H1 (cell line): ENCODE measurements around the gene CCL5. TPM values are rescaled to one million over a fixed set of nuclear protein-coding genes. Genes with fewer than 3 reads are reported as not detected.

Source experiments
- CTCF ChIA-PET: fragments of 300-600 bp; sonication (Branson Sonifier 250); formaldehyde crosslinking; loops from one replicate; lab custom pipeline; 2021; ENCODE audit not compliant: partially characterized antibody; lab: Charles Lee
- POLR2A ChIA-PET: fragments of 300-600 bp; sonication (Branson Sonifier 250); formaldehyde crosslinking; loops from one replicate; lab custom pipeline; 2021; ENCODE audit warnings: inconsistent platforms; ENCODE audit not compliant: partially characterized antibody; lab: Charles Lee
- DNase-seq, 2 experiments: peaks; one replicate each; pipeline versions ENCODE4 v3.0.0 to v3.0.0-alpha.2; 2010 to 2022; ENCODE audit warnings: low spot score in 2 of 2, low read depth in 1 of 2, mixed read lengths in 1 of 2
- FAIRE-seq: peaks from 2 replicates; lab custom pipeline; 2011; peaks lifted over from hg19 to GRCh38; lab: Jason Lieb, UNC
- H2AFZ ChIP-seq: 2 replicates; pipeline ENCODE4 v1.8.1; 2012; ENCODE audit warnings: low read length, inconsistent platforms
- H2AK5ac ChIP-seq: 2 replicates; pipeline ENCODE4 v1.6.1; 2013; ENCODE audit warnings: low read depth, low read length
- H2BK120ac ChIP-seq: replicated peaks from 2 replicates; pipeline ENCODE3; 2013; ENCODE audit warnings: low read depth, low read length, inconsistent platforms
- H2BK12ac ChIP-seq: 2 replicates; pipeline ENCODE4 v1.6.1; 2013; ENCODE audit warnings: low read depth, low read length
- H2BK15ac ChIP-seq: 2 replicates; pipeline ENCODE4 v1.6.1; 2013; ENCODE audit warnings: low read length
- H2BK20ac ChIP-seq: 2 replicates; pipeline ENCODE4 v1.6.1; 2013; ENCODE audit warnings: low read length
- H2BK5ac ChIP-seq: 2 replicates; pipeline ENCODE4 v1.6.1; 2013; ENCODE audit warnings: low read depth, low read length
- H3K14ac ChIP-seq: 2 replicates; pipeline ENCODE4 v1.6.1; 2013; ENCODE audit warnings: inconsistent platforms; ENCODE audit not compliant: insufficient read length
- H3K18ac ChIP-seq: 2 replicates; pipeline ENCODE4 v1.6.1; 2013; ENCODE audit warnings: low read length; ENCODE audit errors: extremely low read depth
- H3K23ac ChIP-seq: 2 replicates; pipeline ENCODE4 v1.6.1; 2013; ENCODE audit warnings: inconsistent platforms; ENCODE audit not compliant: insufficient read length
- H3K23me2 ChIP-seq: 2 replicates; pipeline ENCODE4 v1.6.1; 2013; ENCODE audit warnings: low read depth, low read length
- H3K27ac ChIP-seq: 2 replicates; pipeline ENCODE4 v1.6.1; 2011; ENCODE audit warnings: low read depth, low read length, inconsistent platforms
- H3K27me3 ChIP-seq, 4 experiments: replicated peaks in 1 of 4; 1 replicate in 1 of 4; 2 replicates in 3 of 4; pipeline versions ENCODE4 v1.6.1 to v1.8.1; 2011 to 2013; ENCODE audit warnings: low read length in 3 of 4, mild to moderate bottlenecking in 3 of 4, inconsistent platforms in 2 of 4, mixed read lengths in 2 of 4, moderate library complexity in 1 of 4; ENCODE audit not compliant: control insufficient read depth in 3 of 4, insufficient read depth in 3 of 4; ENCODE audit errors: extremely low read depth in 1 of 4
- H3K36me3 ChIP-seq, 4 experiments: 2 replicates each; pipeline versions ENCODE4 v1.6.1 to v1.8.1; 2011 to 2013; ENCODE audit warnings: mild to moderate bottlenecking in 4 of 4, low read length in 3 of 4, moderate library complexity in 2 of 4, control low read depth in 1 of 4, inconsistent platforms in 1 of 4; ENCODE audit not compliant: insufficient read depth in 4 of 4, control insufficient read depth in 2 of 4
- H3K4ac ChIP-seq: replicated peaks from 2 replicates; pipeline ENCODE3; 2013; ENCODE audit warnings: low read length, low read depth, mixed read lengths, inconsistent platforms; ENCODE audit not compliant: insufficient read length
- H3K4me1 ChIP-seq, 4 experiments: replicated peaks in 1 of 4; 1 replicate in 1 of 4; 2 replicates in 3 of 4; pipeline versions ENCODE4 v1.6.1 to v1.8.1; 2011 to 2013; ENCODE audit warnings: low read length in 3 of 4, inconsistent platforms in 2 of 4, mixed read lengths in 1 of 4; ENCODE audit not compliant: insufficient read depth in 4 of 4, control insufficient read depth in 3 of 4
- H3K4me2 ChIP-seq, 2 experiments: 2 replicates each; pipeline versions ENCODE4 v1.6.1 to v1.8.1; 2011 to 2013; ENCODE audit warnings: low read depth in 2 of 2, low read length in 2 of 2, control low read depth in 1 of 2, inconsistent platforms in 1 of 2, mild to moderate bottlenecking in 1 of 2; ENCODE audit not compliant: insufficient read depth in 1 of 2
- H3K4me3 ChIP-seq, 4 experiments: fragments of 200-600, 300-600 bp in 1 of 4; sonication (generic), shearing (Covaris generic), sonication (Bioruptor Twin) in 1 of 4; 2 replicates each; pipeline versions ENCODE4 v1.5.1 to v1.8.1; 2011 to 2016; ENCODE audit warnings: low read length in 4 of 4, low read depth in 3 of 4, control low read depth in 2 of 4, inconsistent platforms in 2 of 4, mild to moderate bottlenecking in 2 of 4, mixed read lengths in 1 of 4, moderate library complexity in 1 of 4; ENCODE audit not compliant: insufficient read depth in 2 of 4; ENCODE audit errors: extremely low read depth in 1 of 4
- H3K56ac ChIP-seq: replicated peaks from 2 replicates; pipeline ENCODE3; 2013; ENCODE audit warnings: low read depth, mild to moderate bottlenecking, mixed read lengths, low read length, inconsistent platforms; ENCODE audit not compliant: insufficient read length
- H3K79me1 ChIP-seq: 2 replicates; pipeline ENCODE4 v1.6.1; 2013; ENCODE audit warnings: low read depth, low read length, control low read depth
- H3K79me2 ChIP-seq, 2 experiments: 2 replicates each; pipeline versions ENCODE4 v1.6.1 to v1.8.1; 2012 to 2013; ENCODE audit warnings: low read length in 2 of 2, mild to moderate bottlenecking in 2 of 2, inconsistent platforms in 1 of 2; ENCODE audit not compliant: insufficient read depth in 2 of 2, control insufficient read depth in 1 of 2
- H3K9ac ChIP-seq, 4 experiments: replicated peaks in 1 of 4; 1 replicate in 1 of 4; 2 replicates in 3 of 4; pipeline versions ENCODE4 v1.6.1 to v1.8.1; 2011 to 2013; ENCODE audit warnings: low read depth in 3 of 4, low read length in 3 of 4, control low read depth in 2 of 4, mild to moderate bottlenecking in 2 of 4, moderate library complexity in 2 of 4, inconsistent platforms in 1 of 4; ENCODE audit errors: extremely low read depth in 1 of 4
- H3K9me3 ChIP-seq, 2 experiments: 2 replicates each; pipeline versions ENCODE4 v1.6.1 to v1.8.1; 2012 to 2013; ENCODE audit warnings: mild to moderate bottlenecking in 2 of 2, moderate library complexity in 2 of 2, control low read depth in 1 of 2, inconsistent platforms in 1 of 2, low read depth in 1 of 2, low read length in 1 of 2, mixed read lengths in 1 of 2; ENCODE audit not compliant: insufficient read depth in 2 of 2
- H4K20me1 ChIP-seq, 2 experiments: replicated peaks in 1 of 2; 2 replicates each; pipeline versions ENCODE3 to v1.8.1; 2011 to 2013; ENCODE audit warnings: inconsistent platforms in 2 of 2, low read length in 2 of 2, mild to moderate bottlenecking in 1 of 2; ENCODE audit not compliant: insufficient read depth in 2 of 2, control insufficient read depth in 1 of 2
- H4K5ac ChIP-seq: 2 replicates; pipeline ENCODE4 v1.6.1; 2013; ENCODE audit warnings: low read length, low read depth, mixed read lengths, inconsistent platforms; ENCODE audit not compliant: insufficient read length
- H4K8ac ChIP-seq: 2 replicates; pipeline ENCODE4 v1.8.0; 2013; ENCODE audit warnings: mild to moderate bottlenecking, moderate library complexity, low read length, inconsistent platforms; ENCODE audit not compliant: insufficient read depth; ENCODE audit errors: extremely low read depth
- H4K91ac ChIP-seq: replicated peaks from 2 replicates; pipeline ENCODE3; 2013; ENCODE audit warnings: low read length, mixed read lengths, inconsistent platforms; ENCODE audit not compliant: insufficient read length
- ATF2 ChIP-seq: IDR thresholded peaks from 2 replicates; pipeline ENCODE4 v1.6.1; 2012; ENCODE audit warnings: low read length, inconsistent platforms
- BRCA1 ChIP-seq: IDR thresholded peaks from 2 replicates; pipeline ENCODE4 v1.6.1; 2012; ENCODE audit warnings: low read depth, low read length, improper control_type of control experiment
- CTBP2 ChIP-seq: IDR thresholded peaks from 2 replicates; pipeline ENCODE4 v1.7.0; 2011; ENCODE audit warnings: borderline replicate concordance, mild to moderate bottlenecking, moderate library complexity, mixed read lengths, low read length; ENCODE audit not compliant: insufficient read depth, insufficient read length
- EZH2 ChIP-seq: fragments of 200-600 bp; sonication (generic); IDR thresholded peaks from 2 replicates; pipeline ENCODE4 v1.7.1; 2012; ENCODE audit warnings: low read depth, mild to moderate bottlenecking, moderate library complexity, low read length, inconsistent platforms; ENCODE audit not compliant: severe bottlenecking
- HDAC2 ChIP-seq, 2 experiments: fragments of 300-600 bp in 1 of 2; sonication (generic) in 1 of 2; IDR thresholded peaks; 2 replicates each; pipeline ENCODE4 v1.6.1; 2011 to 2012; ENCODE audit warnings: low read depth in 2 of 2, low read length in 2 of 2, mild to moderate bottlenecking in 2 of 2, moderate library complexity in 2 of 2, borderline replicate concordance in 1 of 2, inconsistent platforms in 1 of 2
- KDM4A ChIP-seq: IDR thresholded peaks from one replicate; pipeline ENCODE4 v1.7.1; 2012; ENCODE audit warnings: low read depth, mild to moderate bottlenecking, moderate library complexity, low read length, inconsistent platforms; ENCODE audit not compliant: severe bottlenecking
- RAD21 ChIP-seq, 2 experiments: IDR thresholded peaks in 1 of 2; conservative IDR thresholded peaks in 1 of 2; 2 replicates each; pipeline ENCODE4 v1.6.1; 2011; ENCODE audit warnings: low read depth in 2 of 2, low read length in 2 of 2, improper control_type of control experiment in 1 of 2, inconsistent platforms in 1 of 2, mild to moderate bottlenecking in 1 of 2, moderate library complexity in 1 of 2
- YY1 ChIP-seq: IDR thresholded peaks from 2 replicates; pipeline ENCODE4 v1.6.1; 2011; ENCODE audit warnings: low read depth, mild to moderate bottlenecking, low read length
- WGBS, 2 experiments: shearing (Covaris generic) in 1 of 2; methylation state at CpG; one replicate each; pipeline versions ENCODE4 v1.1.6 to v1.1.7; 2013 to 2015; ENCODE audit warnings: low lambda C conversion rate in 2 of 2, mixed read lengths in 2 of 2, inconsistent platforms in 1 of 2, low coverage in 1 of 2, missing lambda C conversion rate in 1 of 2; ENCODE audit not compliant: insufficient replicate concordance in 2 of 2, insufficient coverage in 1 of 2, insufficient read length in 1 of 2; ENCODE audit errors: extremely low coverage in 1 of 2, missing lambda C conversion rate in 1 of 2; 5-methylcytosine and 5-hydroxymethylcytosine counted together
- polyA plus RNA-seq, 7 experiments: library from polyadenylated mRNA; depleted of rRNA in 3 of 7; stranded (reverse) in 5 of 7; unstranded in 2 of 7; fragments of >200 nt in 5 of 7; fragments of 200-250 nt in 2 of 7; gene quantifications; 1 replicate in 5 of 7; 2 replicates in 1 of 7; 4 replicates in 1 of 7; pipeline versions ENCODE4 v1.2.1 to v1.2.3, GENCODE V29; 2011 to 2013; ENCODE audit warnings: missing spikeins in 2 of 7, mixed read lengths in 2 of 7
- total RNA-seq: library from RNA; stranded (reverse); fragmentation: NEBNext Ultra II Directional; extraction: Animal tissue kit (Norgen Biotek cat#: 25700); gene quantifications from 2 replicates; pipeline ENCODE4 v1.2.1, GENCODE V29; 2021

Gene CCL5
- total and polyA plus RNA-seq, 2 of the 8 experiments (the other 6 are each of a cell fraction or from before 2014, with no cell fraction given): not detected

GRCh38 chr17:35825206-35825605, 55.0 kb downstream of the CCL5 start:
- no peak overlapping the region for H2BK12ac ChIP-seq
- H2AK5ac ChIP-seq: no peak overlapping the region
- POLR2A ChIA-PET: interaction anchor here (1.7 kb wide), 1 partner anchor 17 kb away, joined by 5 read pairs; no protein-coding TSS in a partner anchor
- no peak overlapping the region for H4K8ac ChIP-seq
- no peaks in the 10 kb centered on the region for H3K4me1 ChIP-seq
- no peak overlapping the region for H4K91ac ChIP-seq
- no peak overlapping the region for H2BK5ac ChIP-seq
- no peak overlapping the region for H4K5ac ChIP-seq
- CTCF ChIA-PET: interaction anchor here (0.5 to 0.6 kb wide), 2 partner anchors 148 to 228 kb away, joined by 3 read pairs; no protein-coding TSS in a partner anchor
- no peak overlapping the region for H3K56ac ChIP-seq
- H3K4me2 ChIP-seq: no peak overlapping the region
- H3K23me2 ChIP-seq: no peaks in the 10 kb centered on the region; the same call in 1 of the 2 replicates
- no peak overlapping the region for H3K9ac ChIP-seq
- H3K36me3 ChIP-seq: peaks cover 23 to 92% (median 68%) of the 10 kb centered on the region in 4 experiments
- H3K18ac ChIP-seq: no peak overlapping the region
- H2BK120ac ChIP-seq: no peak overlapping the region
- H3K4me3 ChIP-seq: no peak overlapping the region
- DNase-seq (no peak), FAIRE-seq (no peak)
- H3K14ac ChIP-seq: no peak overlapping the region
- no peaks in the 10 kb centered on the region for H3K27me3 ChIP-seq
- no peak overlapping the region for H2BK20ac ChIP-seq
- H2BK15ac ChIP-seq: no peak overlapping the region
- no peaks in the 10 kb centered on the region for H3K9me3 ChIP-seq
- WGBS, 2 experiments: 93% methylated on average over 1 of the region's 1 CpG; no CpG with 5 or more reads in 1 of the 2 experiments
- no peak overlapping the region for H3K4ac ChIP-seq
- H3K27ac ChIP-seq: no peak overlapping the region
- no peak overlapping the region for H2AFZ ChIP-seq
- H3K23ac ChIP-seq: no peak overlapping the region
- TF ChIP-seq HDAC2 (IDR thresholded peaks at IDR 0.05; ENCODE audit: borderline replicate concordance in 1 of 2, low read depth in 2 of 2, low read length in 2 of 2): no peak
- TF ChIP-seq ATF2: no peak
- TF ChIP-seq KDM4A: no peak
- TF ChIP-seq BRCA1: no peak
- no peak for TF ChIP-seq YY1
- TF ChIP-seq CTBP2: no peak
- TF ChIP-seq RAD21 (IDR thresholded peaks at IDR 0.05 in 1 of 2, conservative IDR thresholded peaks at IDR 0.05 in 1 of 2; ENCODE audit: low read depth in 2 of 2, low read length in 2 of 2): no peak
- TF ChIP-seq EZH2: no peak
- peaks cover 0 to 33% of the 10 kb centered on the region in 2 experiments; a peak in 2 of 4 replicates for H3K79me2 ChIP-seq
- no peaks in the 10 kb centered on the region for H3K79me1 ChIP-seq
- H4K20me1 ChIP-seq: peaks cover 2 to 6% of the 10 kb centered on the region in 2 experiments
